ENCODE measurements around the gene SIRPD.

DNA sequence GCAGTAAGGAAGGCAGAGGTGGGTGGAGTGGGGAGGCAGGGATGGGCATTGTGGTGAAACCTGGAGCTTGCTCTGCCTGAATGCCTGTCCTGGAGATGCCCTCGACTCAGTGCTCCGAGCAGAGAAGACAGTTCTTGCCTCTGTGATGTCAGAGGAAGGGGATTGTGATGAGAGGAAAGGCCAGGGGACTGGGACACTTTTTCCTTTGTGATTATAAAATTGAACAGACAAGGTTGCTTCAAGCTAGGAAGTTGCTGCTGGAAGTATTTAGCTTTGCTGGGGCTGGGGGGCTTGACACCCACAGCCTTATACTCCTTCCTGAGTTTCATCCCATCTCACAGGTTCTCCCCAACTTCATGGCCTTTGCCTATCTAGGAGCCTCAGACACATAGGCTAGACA is at the start of gene SIRPD:
- no peak for TF ChIP-seq EZH2 (IDR thresholded peaks at IDR 0.05; ENCODE audit: borderline replicate concordance, low read length)
- TF ChIP-seq, protein P1, sequence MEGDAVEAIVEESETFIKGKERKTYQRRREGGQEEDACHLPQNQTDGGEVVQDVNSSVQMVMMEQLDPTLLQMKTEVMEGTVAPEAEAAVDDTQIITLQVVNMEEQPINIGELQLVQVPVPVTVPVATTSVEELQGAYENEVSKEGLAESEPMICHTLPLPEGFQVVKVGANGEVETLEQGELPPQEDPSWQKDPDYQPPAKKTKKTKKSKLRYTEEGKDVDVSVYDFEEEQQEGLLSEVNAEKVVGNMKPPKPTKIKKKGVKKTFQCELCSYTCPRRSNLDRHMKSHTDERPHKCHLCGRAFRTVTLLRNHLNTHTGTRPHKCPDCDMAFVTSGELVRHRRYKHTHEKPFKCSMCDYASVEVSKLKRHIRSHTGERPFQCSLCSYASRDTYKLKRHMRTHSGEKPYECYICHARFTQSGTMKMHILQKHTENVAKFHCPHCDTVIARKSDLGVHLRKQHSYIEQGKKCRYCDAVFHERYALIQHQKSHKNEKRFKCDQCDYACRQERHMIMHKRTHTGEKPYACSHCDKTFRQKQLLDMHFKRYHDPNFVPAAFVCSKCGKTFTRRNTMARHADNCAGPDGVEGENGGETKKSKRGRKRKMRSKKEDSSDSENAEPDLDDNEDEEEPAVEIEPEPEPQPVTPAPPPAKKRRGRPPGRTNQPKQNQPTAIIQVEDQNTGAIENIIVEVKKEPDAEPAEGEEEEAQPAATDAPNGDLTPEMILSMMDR (IDR thresholded peaks at IDR 0.05; ENCODE audit: low read length) = no peak
